ENCODE data around the gene ESD. TPM values are rescaled to one million over a fixed set of nuclear protein-coding genes. Genes with fewer than 3 reads are reported as not detected.
"Not testable (repeated sequence)": the region's sequence is repeated elsewhere in the genome, so short reads cannot be mapped to it uniquely, and the experiment has no call there.

Gene ESD, protein sequence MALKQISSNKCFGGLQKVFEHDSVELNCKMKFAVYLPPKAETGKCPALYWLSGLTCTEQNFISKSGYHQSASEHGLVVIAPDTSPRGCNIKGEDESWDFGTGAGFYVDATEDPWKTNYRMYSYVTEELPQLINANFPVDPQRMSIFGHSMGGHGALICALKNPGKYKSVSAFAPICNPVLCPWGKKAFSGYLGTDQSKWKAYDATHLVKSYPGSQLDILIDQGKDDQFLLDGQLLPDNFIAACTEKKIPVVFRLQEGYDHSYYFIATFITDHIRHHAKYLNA
- 289 TPM for polyA plus RNA-seq (2012; ENCODE audit: insufficient read depth, insufficient read length)

DNA sequence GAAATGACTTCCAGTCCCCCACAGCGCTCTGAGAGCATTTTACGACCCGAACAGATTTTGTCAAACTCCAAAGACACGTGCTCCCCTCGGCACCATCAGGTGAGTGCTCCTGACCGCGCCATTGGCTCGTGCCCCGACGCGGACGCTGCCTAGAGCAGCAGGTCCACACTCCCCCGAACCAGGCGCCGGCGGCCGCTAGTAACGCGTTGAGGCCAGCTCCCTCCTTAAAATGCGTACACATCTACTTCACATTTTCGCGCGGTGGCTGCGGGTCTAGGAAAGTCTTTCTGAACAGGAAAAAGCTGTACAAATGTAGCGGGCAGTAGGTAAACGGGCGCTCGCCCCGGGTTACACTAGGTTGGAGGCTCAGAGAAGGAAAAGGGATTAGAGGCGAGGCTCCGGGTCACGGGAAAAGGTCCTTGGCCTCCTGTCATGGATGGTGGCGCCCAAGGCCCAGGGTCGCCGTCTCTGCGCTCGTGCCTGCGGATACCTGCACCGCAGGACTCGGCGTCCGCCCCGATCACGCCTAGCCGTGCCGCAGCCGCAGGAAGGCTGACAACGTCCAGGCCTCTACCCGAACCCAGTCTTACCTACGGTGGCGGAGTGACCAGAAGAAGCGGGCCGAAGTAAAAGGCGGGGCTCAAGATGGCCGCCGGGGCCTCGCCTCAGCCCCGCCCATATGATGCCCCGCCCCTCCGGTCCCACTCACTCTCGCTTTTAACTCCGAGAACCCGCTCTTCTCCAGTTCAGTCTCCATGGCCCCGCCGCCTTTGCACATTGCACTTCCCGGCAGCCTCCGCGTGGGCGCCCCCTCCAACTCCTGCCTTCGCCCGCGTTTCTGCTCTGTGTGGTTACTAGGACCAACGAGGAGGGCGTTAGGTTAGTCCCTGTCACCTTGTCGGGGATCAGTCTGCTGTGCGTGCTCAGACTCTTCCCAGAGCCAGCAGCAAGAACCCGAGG is at the start of gene ESD:
Gene ESD (minus strand): TSS at position 647 of the 960 bp plus-strand sequence. CDS start 5,748 bp downstream, outside the sequence.
- H3K4me3 ChIP-seq (ENCODE audit: low read length), result peak within 1 kb of the TSS; percentile 91
- DNase-seq (ENCODE audit: low read depth, low spot score), result peak; percentile 88

DNA sequence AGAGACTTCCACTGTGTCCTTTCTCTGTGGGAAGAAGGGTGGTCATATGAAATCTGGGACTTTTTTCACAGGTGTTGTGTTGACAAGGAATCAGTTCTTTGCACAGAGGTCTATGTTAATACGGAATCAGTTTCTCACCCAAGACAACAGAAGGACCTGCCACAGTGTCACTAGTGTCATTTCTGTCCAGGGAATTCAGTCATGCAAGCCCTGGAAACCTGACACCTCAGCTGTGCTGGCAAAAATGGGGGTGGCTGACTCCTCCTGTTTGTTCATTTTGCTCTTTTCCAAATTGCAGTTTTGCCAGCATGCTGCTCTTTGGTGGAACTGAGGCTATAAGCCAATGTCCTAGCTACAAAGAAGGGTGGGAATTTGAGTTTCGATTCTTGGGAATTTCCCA is 49.8 kb upstream of the ESD start:
- no peak for DNase-seq (ENCODE audit: low read depth, low spot score)
- H3K4me3 ChIP-seq (ENCODE audit: low read length), result no peak overlapping the region

DNA sequence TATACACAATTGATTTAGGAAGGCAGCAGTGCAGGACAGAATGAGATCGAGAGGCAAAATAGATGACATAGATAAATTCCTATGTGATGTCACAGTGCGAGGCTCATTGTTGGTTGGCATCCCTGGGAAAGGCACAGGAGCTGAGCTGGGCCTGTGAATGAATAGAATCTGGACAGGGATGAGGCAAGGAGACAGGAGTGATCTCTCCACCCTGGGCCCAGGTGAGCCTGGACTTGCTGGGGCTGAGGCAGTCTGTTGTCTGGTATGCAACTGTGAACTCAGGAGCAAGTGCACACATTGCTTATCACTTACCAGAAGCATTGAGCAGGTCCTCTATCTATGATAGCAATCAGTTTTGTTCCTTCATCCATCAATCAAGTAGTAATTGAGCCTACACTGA is 48.2 kb upstream of the ESD start:
- DNase-seq (ENCODE audit: low read depth, low spot score), result no peak

DNA sequence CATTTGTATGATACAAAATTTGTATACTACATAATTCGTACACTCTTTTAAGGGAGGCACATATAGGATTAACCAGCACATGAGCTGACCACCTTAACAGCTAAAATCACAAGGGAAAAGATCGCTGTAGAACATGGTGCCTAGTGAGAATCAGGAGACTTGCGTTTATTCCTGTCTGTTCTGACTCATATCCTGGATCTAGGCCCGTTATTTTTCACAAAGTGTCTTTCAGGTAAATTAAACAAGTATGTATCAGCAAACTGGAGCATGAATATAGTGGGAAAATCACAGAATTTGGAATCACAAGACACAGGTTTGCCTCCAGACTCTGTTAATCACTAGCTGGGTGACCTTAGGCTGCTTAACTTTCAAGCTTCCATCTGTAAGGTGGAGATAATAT is 47.5 kb upstream of the ESD start:
- no peak overlapping the region for H3K4me3 ChIP-seq (ENCODE audit: low read length)
- no peak for DNase-seq (ENCODE audit: low read depth, low spot score)

More for the DNA sequence above, 48.2 kb upstream of the ESD start:
- no peak overlapping the region for H3K4me3 ChIP-seq (ENCODE audit: low read length)

DNA sequence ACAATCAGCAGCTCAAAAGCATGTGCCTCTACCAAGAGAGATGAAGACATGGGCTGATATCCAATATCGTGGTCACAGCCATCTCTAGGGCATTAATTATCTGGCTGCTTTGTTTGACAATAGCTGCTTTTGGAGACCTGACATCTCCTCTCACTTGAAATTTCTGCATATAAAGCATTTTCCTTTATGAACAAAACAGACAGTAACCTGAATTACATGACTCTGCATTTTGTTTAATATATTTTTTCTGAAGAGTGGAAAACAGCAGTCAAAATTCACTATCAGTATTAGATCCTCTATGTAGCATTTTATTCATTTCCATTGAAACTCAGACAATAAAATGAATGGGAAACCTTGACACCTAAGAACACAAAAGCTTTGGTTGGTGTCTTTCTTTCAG is 42.4 kb upstream of the ESD start:
- H3K4me3 ChIP-seq (ENCODE audit: low read length), result no peak overlapping the region
- DNase-seq (ENCODE audit: low read depth, low spot score), result no peak

DNA sequence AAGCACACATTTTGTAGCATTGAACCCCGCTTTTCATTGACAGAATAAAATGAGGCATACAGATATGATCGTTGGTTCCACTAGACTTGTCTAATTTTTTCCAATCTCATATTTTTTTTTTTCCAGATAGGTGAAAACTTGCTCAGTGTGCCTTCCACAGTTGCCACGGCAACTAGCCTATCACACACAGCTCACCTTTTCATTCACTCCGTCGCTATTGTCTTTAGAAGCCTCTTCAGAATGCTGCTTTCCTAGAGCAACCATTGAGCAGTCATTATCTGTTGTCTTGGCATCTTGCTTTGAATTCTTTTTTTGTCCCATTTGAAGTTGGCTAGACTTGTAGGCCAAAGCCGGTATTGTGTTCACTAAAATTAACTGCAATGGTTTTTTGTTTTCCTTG is 37.7 kb upstream of the ESD start:
- DNase-seq (ENCODE audit: low read depth, low spot score), result no peak
- H3K4me3 ChIP-seq (ENCODE audit: low read length), result no peak overlapping the region

DNA sequence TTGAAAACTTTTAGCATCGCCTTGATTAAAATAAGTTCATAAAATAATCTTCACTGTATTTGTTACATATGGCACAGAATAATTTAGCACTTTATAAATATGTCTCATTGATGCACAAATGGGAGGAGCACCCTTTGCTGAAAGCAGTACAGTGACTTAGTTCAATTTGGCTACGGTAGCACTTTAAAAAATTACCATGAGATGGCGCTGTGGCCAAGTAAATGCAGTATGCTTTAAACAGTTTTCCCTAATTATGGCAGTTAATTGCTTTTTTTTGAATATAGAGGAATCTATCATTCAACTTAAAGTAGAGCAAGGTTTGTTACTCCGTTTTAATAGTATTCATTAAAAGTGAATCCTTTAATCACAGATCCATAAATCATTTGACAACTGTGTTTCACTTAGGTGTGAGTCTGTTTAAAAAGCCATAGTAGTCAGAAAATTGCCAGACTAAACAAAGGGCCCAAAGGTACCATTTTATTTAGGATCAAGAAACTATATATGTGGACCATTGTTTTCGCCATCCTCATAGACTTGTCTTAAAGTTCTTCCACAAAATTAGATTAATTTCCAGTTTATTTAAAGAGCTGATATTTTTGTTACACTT is 34.7 kb upstream of the ESD start:
- no peak overlapping the region for H3K4me3 ChIP-seq (ENCODE audit: low read length)
- DNase-seq (ENCODE audit: low read depth, low spot score), result peak; percentile 49

DNA sequence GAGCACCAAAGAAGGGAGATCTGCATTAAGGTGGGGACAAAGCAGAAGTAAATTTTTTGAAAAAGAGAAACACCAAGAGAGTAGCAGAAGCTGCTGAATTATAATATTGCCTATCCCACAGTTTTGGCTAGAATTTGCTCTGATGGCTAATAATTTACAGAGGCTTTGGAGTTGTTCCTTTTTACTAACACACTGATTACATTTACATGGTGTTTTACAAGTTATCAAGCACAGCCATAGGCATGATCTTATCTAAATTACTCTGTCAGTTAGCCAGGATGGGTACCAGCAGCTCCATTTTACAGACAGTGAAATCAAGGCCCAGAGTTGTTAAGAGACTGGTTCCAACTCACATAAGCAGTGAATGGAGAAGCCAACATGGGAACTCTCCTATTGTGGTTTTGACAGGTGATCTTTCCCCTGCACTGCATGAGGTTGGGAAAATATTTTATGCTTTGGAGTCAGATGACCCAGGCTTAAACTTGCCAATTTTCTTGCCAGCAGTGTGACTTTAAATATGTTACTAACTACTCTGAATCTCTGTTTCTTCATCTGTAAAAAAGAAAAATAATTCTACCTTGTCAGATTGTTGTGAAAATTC is 33.5 kb upstream of the ESD start:
- no peak for DNase-seq (ENCODE audit: low read depth, low spot score)
- no peak overlapping the region for H3K4me3 ChIP-seq (ENCODE audit: low read length)

DNA sequence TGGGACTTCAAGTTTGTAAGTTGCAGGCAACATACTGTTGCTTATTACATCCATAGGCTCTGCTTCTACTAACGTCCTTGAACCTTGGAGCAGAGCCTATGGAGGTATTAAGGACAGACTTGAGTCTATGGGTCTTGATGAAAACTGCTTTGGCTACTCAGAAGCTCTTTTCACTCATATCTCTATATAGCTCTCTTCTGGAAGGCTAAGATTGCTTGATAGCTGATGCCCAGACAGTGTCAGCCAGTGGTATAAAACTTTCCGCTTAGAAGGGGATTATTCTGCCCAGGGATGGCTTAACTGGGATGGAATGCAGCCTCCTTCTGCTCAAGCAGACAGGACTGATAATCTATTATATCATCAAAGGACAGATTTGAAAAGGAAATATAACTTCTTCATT is 25.6 kb upstream of the ESD start:
- no peak overlapping the region for H3K4me3 ChIP-seq (ENCODE audit: low read length)
- no peak for DNase-seq (ENCODE audit: low read depth, low spot score)

DNA sequence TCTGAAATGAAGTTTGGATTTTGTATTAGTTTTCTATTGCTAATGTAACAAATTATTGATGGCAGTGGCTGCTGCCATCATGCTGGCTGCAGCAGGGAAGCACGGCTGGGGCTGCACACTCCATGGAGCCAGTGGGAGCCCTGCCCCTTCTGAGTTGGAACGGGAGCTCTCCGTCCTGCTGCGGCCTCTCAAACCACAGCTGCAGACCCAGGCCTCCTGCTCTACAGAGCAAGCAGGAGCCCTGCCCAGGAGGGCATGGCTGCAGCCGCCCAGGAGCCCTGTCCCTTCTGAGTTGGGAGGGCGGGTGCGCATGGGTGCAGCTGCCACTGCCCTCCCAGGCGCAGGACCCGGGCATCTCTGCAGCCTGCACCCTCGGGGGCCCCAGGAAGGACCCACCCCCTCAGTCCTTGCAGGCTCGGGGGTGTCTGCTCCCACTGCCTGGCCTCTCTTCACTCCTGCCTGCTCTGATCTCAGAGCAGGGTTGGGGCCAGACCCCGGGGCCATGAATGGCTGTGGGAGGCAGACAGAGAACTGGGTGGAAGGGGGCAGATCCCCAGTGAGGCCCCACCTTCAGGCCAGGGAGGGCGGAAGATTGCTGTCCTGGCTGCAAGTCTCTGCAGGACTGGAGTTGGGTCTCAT is 21.0 kb upstream of the ESD start:
- DNase-seq (ENCODE audit: low read depth, low spot score), result no peak
- no peak overlapping the region for H3K4me3 ChIP-seq (ENCODE audit: low read length)

DNA sequence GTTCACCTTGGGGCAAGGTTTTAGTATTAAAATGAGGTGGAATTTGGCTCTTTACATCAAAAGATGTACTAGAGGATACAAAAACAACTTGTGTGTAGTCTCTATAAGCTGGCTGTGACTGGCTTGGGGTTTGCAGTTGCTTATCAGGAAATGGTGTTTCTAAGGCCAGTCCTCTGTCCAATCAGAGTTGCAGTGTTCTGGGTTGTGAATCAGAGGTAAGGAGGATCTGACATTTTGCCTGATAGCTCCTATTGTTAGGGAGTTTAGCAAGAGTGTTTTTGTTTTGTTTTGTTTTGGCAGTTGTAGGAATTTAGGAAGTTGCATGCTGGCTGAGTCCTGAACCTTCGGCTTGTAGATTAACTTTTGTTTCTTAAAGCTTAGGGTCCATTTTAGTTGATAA is 20.1 kb upstream of the ESD start:
- no peak overlapping the region for H3K4me3 ChIP-seq (ENCODE audit: low read length)
- no peak for DNase-seq (ENCODE audit: low read depth, low spot score)

DNA sequence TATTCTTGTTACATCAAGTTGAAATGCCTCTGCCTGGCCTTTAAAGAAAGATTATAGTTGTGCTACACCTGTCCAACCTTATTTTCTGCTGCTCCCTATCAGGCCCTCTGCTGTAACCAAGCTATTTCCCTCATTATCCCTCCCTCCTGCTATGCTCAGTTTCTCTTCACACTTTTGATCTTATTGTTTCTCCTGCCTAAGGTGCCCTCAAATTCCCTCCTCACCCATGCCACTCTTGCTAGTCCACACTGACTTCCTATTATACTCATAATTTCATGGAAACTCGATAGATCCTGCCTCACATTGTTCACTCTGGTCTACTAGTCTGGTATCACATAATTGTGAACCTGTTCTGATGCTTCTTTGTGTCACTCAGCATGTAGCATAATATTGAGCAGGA is 19.4 kb upstream of the ESD start:
- DNase-seq (ENCODE audit: low read depth, low spot score), result no peak
- H3K4me3 ChIP-seq (ENCODE audit: low read length), result no peak overlapping the region

DNA sequence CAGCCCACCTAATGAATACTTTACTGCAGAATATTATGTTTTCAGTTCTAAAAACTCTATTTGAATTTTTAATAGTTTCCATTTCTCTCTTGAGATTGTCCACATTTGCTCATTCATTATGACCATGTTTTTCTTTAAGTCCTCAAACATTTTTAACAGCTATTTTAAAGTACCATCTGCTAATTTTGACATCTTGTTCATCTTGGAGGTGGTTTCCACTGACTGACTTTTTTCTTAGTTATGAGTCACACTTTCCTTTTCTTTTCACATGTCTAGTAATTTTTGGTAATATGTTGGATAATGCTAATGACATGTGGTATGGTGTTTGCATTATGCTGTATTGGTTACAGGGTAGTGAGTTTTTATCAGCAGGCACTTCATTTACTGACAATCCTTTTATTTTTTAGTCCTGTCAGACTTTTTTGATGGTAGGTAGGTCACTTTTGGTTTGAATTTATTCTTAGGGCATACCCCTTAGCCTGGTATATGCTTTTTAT is 15.4 kb upstream of the ESD start:
- DNase-seq (ENCODE audit: low read depth, low spot score), result no peak
- H3K4me3 ChIP-seq (ENCODE audit: low read length), result no peak overlapping the region

DNA sequence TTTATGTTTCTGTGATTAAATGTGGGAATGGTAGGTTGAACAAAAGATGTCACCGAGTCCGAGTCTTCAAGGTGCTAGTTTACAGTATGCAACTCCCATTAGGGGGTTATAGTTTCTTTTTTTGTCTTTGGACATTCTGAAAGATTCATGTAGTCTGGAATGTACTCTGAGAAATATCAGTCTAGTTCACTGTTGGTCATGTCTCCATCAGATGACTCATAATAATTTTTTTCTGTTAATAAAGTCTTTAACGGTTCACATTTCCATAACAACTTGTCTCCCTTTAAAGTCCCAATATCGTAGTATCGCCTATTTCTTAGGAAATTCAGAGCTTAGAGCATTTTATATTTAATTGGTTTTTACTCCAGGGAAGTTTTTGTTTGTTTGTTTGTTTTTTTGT is 13.5 kb upstream of the ESD start:
- DNase-seq (ENCODE audit: low read depth, low spot score), result no peak
- no peak overlapping the region for H3K4me3 ChIP-seq (ENCODE audit: low read length)

DNA sequence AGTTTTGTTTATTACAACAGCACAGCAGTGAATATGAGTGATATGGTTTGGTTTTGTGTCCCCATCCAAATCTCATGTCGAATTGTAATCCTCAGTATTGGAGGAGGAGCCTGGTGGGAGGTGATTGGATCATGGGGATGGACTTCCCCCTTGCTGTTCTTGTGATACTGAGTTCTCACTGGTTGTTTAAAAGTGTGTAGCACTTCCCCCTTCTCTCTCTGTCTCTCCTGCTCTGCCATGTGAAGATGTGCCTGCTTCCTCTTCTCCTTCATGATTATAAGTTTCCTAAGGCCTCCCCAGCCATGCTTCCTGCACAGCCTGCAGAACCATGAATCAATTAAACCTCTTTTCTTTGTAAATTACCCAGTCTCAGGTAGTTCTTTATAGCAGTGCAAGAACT is 8.0 kb upstream of the ESD start:
- not testable (repeated sequence) for H3K4me3 ChIP-seq (ENCODE audit: low read length); DNase-seq (ENCODE audit: low read depth, low spot score)

DNA sequence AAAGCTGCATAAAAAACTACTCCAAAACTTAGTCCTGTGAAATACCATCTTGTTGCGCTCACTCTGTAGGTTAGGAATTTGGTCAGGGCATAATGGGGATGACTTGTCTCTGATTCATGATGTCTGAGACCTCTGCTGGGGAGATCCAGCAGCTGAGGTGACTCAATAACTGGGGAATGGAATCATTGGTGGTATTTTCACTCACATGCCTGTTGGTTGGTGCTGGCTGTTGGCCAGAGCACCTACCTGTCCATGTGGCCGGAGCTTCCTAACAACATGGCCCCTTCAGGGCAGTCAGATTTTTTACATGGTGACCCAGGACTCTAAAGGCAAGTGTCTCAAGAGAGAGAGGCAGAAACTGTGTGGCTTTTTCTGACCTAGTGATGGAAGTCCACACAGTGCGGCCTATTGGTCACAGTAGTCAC is 7.4 kb upstream of the ESD start:
- no peak for DNase-seq (ENCODE audit: low read depth, low spot score)
- H3K4me3 ChIP-seq (ENCODE audit: low read length), result no peak overlapping the region

DNA sequence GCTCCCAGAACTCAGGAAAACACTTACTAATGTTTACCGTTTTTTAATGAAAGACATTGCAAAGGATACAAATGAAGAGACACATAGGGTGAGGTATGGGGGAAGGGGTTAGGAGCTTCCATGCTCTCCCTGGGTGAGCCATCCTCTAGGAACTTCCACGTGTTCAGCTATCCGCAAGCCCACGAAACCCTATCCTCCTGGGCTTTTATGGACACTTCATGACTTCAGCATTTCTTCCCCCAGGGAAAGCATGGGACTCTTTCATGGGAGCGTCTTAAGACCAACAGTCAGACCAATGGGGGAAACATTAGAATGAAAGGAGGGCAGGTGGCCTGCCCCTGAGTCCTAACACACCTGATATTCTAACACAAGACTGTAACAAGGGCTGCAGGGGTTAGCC is 6.6 kb upstream of the ESD start:
- DNase-seq (ENCODE audit: low read depth, low spot score), result no peak
- no peak overlapping the region for H3K4me3 ChIP-seq (ENCODE audit: low read length)

DNA sequence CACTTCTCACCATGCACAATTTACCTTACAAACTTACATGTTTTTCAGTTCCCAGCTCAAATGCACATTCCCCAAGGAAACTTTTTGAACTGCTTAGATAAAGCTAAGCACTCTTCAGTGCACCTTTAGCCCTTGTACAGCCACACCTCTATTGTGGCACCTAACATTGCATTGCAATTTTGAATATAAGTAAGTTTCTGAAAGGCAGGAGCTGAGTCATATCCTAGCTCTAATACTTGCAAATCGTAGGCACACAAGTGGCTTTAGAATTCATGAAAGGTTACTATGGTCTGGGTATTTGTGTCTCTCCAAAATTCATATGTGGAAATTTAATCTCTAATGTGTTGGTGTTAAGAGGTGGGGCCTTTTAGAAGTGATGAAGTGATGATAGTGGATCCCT is 4.9 kb upstream of the ESD start:
- no peak overlapping the region for H3K4me3 ChIP-seq (ENCODE audit: low read length)
- DNase-seq (ENCODE audit: low read depth, low spot score), result no peak

DNA sequence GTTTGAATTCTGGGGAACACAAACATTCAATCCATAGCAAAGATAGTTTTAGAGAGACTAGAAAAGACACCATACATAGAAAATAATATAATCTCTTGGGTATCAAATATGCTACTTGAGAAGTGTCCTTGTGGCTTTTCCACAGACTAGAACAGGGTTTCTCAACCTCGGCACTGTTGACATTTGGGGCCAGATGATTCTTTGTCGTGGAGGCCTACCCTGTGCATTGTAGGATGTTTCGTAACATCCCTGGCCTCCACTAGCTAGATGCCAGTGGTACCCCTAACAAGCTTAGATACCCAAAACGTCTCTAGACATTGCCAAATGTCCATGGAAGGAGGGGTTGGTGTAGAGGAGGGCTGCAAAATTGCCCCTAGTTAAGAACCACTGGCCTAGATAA is 2.2 kb upstream of the ESD start:
- DNase-seq (ENCODE audit: low read depth, low spot score), result no peak
- no peak overlapping the region for H3K4me3 ChIP-seq (ENCODE audit: low read length)

Measured in Jurkat, Clone E6-1 (cell line).